Endothelial cell of umbilical vein (primary cell): ENCODE results near the gene CNTFR. TPM values are rescaled to one million over a fixed set of nuclear protein-coding genes. Genes with fewer than 3 reads are reported as not detected.

Experiments used
- BruUV-seq: library from RNA; stranded (reverse); fragments of 400-500 nt; replicated peaks from 2 replicates; lab custom pipeline; 2021; lab: Mats Ljungman, UMichigan
- CTCF ChIA-PET: fragments of 300-600, 350-600 bp; sonication (Branson Sonifier 250); formaldehyde crosslinking; loops from one replicate; lab custom pipeline; 2021; ENCODE audit warnings: antibody characterized with exemption, inconsistent platforms; lab: Charles Lee
- POLR2A ChIA-PET: fragments of 300-600, 350-600 bp; sonication (Branson Sonifier 250); formaldehyde crosslinking; loops from one replicate; lab custom pipeline; 2021; ENCODE audit warnings: antibody characterized with exemption, inconsistent platforms; lab: Charles Lee
- DNase-seq: peaks from one replicate; pipeline ENCODE4 v3.0.0-alpha.2; 2011; ENCODE audit warnings: low read depth, low spot score
- FAIRE-seq: peaks from 2 replicates; lab custom pipeline; 2011; peaks lifted over from hg19 to GRCh38; lab: Jason Lieb, UNC
- H2AFZ ChIP-seq: 2 replicates; pipeline ENCODE4 v1.6.0; 2012; ENCODE audit warnings: low read depth, low read length, control low read depth, inconsistent platforms
- H3K27ac ChIP-seq: 2 replicates; pipeline ENCODE4 v1.5.1; 2011; ENCODE audit warnings: low read depth, mild to moderate bottlenecking, control low read depth, low read length, moderate library complexity; ENCODE audit not compliant: insufficient read depth
- H3K27me3 ChIP-seq, 2 experiments: 2 replicates each; pipeline versions ENCODE4 v1.6.0 to v1.6.1; 2011; ENCODE audit warnings: low read length in 2 of 2, mixed read lengths in 1 of 2; ENCODE audit not compliant: control insufficient read depth in 2 of 2, insufficient read depth in 2 of 2
- H3K36me3 ChIP-seq, 2 experiments: 2 replicates in 1 of 2; 3 replicates in 1 of 2; pipeline ENCODE4 v1.5.1; 2011; ENCODE audit warnings: low read length in 2 of 2, mild to moderate bottlenecking in 1 of 2, moderate library complexity in 1 of 2; ENCODE audit not compliant: control insufficient read depth in 2 of 2, insufficient read depth in 2 of 2; ENCODE audit errors: extremely low read depth in 1 of 2
- H3K4me1 ChIP-seq: 3 replicates; pipeline ENCODE4 v1.5.1; 2011; ENCODE audit warnings: mild to moderate bottlenecking, low read length; ENCODE audit not compliant: control insufficient read depth, insufficient read depth; ENCODE audit errors: extremely low read depth
- H3K4me2 ChIP-seq: 2 replicates; pipeline ENCODE4 v1.6.1; 2011; ENCODE audit warnings: low read length, control low read depth, mixed read lengths; ENCODE audit not compliant: insufficient read depth
- H3K4me3 ChIP-seq, 3 experiments: fragments of 200-600 bp in 1 of 3; sonication (generic), shearing (Covaris generic) in 1 of 3; replicated peaks in 1 of 3; 2 replicates each; pipeline ENCODE4 v1.5.1; 2011 to 2016; ENCODE audit warnings: control low read depth in 3 of 3, low read length in 3 of 3, mild to moderate bottlenecking in 2 of 3, inconsistent platforms in 1 of 3, low read depth in 1 of 3, moderate library complexity in 1 of 3; ENCODE audit not compliant: insufficient read depth in 1 of 3
- H3K79me2 ChIP-seq: 2 replicates; pipeline ENCODE4 v1.6.0; 2012; ENCODE audit warnings: low read length, inconsistent platforms; ENCODE audit not compliant: control insufficient read depth, insufficient read depth
- H3K9ac ChIP-seq: replicated peaks from 2 replicates; pipeline ENCODE3; 2011; ENCODE audit warnings: low read length, control low read depth; ENCODE audit not compliant: insufficient read depth; ENCODE audit errors: extremely low read depth
- H3K9me1 ChIP-seq: replicated peaks from 3 replicates; pipeline ENCODE4 v1.6.0; 2011; ENCODE audit warnings: mild to moderate bottlenecking, low read length; ENCODE audit not compliant: control insufficient read depth, insufficient read depth; ENCODE audit errors: extremely low read depth
- H3K9me3 ChIP-seq: replicated peaks from 2 replicates; pipeline ENCODE4 v1.5.1; 2012; ENCODE audit warnings: low read length, inconsistent platforms; ENCODE audit not compliant: control insufficient read depth, insufficient read depth
- H4K20me1 ChIP-seq: replicated peaks from 2 replicates; pipeline ENCODE3; 2011; ENCODE audit warnings: mild to moderate bottlenecking, low read length; ENCODE audit not compliant: control insufficient read depth, insufficient read depth; ENCODE audit errors: extremely low read depth
- EZH2 ChIP-seq: IDR thresholded peaks from 2 replicates; pipeline ENCODE4 v1.6.1; 2012; ENCODE audit warnings: borderline replicate concordance, low read depth, mild to moderate bottlenecking, moderate library complexity, low read length, inconsistent platforms; ENCODE audit not compliant: severe bottlenecking
- FOS ChIP-seq: IDR thresholded peaks from 2 replicates; pipeline ENCODE4 v1.6.1; 2011; ENCODE audit warnings: mild to moderate bottlenecking, low read length, moderate library complexity, borderline replicate concordance; ENCODE audit not compliant: insufficient read depth
- MYC ChIP-seq: IDR thresholded peaks from one replicate; pipeline ENCODE4 v1.6.1; 2011; ENCODE audit warnings: mild to moderate bottlenecking, low read depth, low read length
- POLR2AphosphoS5 ChIP-seq: IDR thresholded peaks from 2 replicates; pipeline ENCODE4 v1.6.1; 2012; ENCODE audit warnings: low read depth, mild to moderate bottlenecking, control low read depth, low read length, moderate library complexity; ENCODE audit not compliant: insufficient read depth
- dilution Hi-C: fragments of 300-500 bp; cut with MboI; formaldehyde crosslinking; loops from one replicate; pipeline ENCODE4 v1.15.0; 2019; ENCODE audit warnings: low sequenced_read_pairs; ENCODE audit not compliant: extremely low pct_ligation_motif_present
- intact Hi-C: fragments of 100-400 bp; cut with micrococcal nuclease; formaldehyde crosslinking; loops from one replicate; pipeline ENCODE4 v1.10.0; 2022
- polyA plus RNA-seq, 4 experiments: library from polyadenylated mRNA; depleted of rRNA in 3 of 4; stranded (reverse) in 3 of 4; unstranded in 1 of 4; fragments of >200 nt; gene quantifications; 2 replicates each; pipeline versions ENCODE4 v1.2.1 to v1.2.3, GENCODE V29; 2011 to 2012; ENCODE audit warnings: missing spikeins in 1 of 4
- total RNA-seq: library from RNA; stranded (reverse); gene quantifications from 2 replicates; pipeline ENCODE4 v1.2.3, GENCODE V29; 2021
- TF ChIP-seq, protein P1 (sequence below), 2 donors: IDR thresholded peaks; 1 replicate in 1 of 2; 2 replicates in 1 of 2; pipeline ENCODE4 v1.5.1; 2011; ENCODE audit warnings: low read length in 2 of 2, mild to moderate bottlenecking in 2 of 2, moderate library complexity in 2 of 2, control low read depth in 1 of 2, inconsistent platforms in 1 of 2, low read depth in 1 of 2; ENCODE audit not compliant: insufficient read depth in 1 of 2; ENCODE audit errors: extremely low read depth in 1 of 2
- TF ChIP-seq, protein P2 (sequence below): IDR thresholded peaks from 2 replicates; pipeline ENCODE4 v1.6.1; 2011; ENCODE audit not compliant: insufficient read depth, insufficient read length

Gene CNTFR
- total and polyA plus RNA-seq, 2 donors (not counting 3 experiments of a cell fraction or from before 2014, with no cell fraction given): not detected

DNA sequence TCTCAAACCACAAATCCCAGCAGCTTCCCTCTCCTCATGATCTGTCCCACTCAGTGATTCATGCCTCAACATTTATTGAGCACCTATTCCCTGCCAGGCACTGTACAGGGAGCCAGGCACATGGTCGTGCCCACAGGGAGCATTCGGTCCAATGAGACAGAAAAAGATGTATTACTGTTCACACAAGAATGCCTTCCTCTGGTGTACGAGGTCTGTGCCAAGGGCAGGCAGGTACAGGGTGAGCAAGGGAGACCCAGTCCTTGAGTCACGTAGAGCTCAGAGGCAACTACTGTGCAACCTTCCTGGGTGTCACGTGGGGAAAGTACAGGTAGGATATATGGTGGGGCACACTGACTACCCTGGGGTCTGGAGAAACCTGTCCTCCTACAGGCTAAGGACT, 4.6 kb downstream of the CNTFR start:
- POLR2A ChIA-PET: no interaction called here
- H3K4me3 ChIP-seq: no peak overlapping the region
- TF ChIP-seq FOS (no peak), MYC (no peak), POLR2AphosphoS5 (no peak), EZH2 (no peak)
- TF ChIP-seq, protein P1, sequence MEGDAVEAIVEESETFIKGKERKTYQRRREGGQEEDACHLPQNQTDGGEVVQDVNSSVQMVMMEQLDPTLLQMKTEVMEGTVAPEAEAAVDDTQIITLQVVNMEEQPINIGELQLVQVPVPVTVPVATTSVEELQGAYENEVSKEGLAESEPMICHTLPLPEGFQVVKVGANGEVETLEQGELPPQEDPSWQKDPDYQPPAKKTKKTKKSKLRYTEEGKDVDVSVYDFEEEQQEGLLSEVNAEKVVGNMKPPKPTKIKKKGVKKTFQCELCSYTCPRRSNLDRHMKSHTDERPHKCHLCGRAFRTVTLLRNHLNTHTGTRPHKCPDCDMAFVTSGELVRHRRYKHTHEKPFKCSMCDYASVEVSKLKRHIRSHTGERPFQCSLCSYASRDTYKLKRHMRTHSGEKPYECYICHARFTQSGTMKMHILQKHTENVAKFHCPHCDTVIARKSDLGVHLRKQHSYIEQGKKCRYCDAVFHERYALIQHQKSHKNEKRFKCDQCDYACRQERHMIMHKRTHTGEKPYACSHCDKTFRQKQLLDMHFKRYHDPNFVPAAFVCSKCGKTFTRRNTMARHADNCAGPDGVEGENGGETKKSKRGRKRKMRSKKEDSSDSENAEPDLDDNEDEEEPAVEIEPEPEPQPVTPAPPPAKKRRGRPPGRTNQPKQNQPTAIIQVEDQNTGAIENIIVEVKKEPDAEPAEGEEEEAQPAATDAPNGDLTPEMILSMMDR (IDR thresholded peaks at IDR 0.05; ENCODE audit: extremely low read depth in 1 of 2, insufficient read depth in 1 of 2, low read depth in 1 of 2, low read length in 2 of 2): no peak
- TF ChIP-seq, protein P2, sequence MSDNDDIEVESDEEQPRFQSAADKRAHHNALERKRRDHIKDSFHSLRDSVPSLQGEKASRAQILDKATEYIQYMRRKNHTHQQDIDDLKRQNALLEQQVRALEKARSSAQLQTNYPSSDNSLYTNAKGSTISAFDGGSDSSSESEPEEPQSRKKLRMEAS: no peak
- H3K27ac ChIP-seq: no peak overlapping the region
- no TSS peak for BruUV-seq
- H3K27me3 ChIP-seq: peaks cover 76 to 78% of the 10 kb centered on the region in 2 experiments
- no peaks in the 10 kb centered on the region for H3K36me3 ChIP-seq
- no peaks in the 10 kb centered on the region for H3K9me3 ChIP-seq
- H3K4me1 ChIP-seq: no peaks in the 10 kb centered on the region
- DNase-seq (no peak), FAIRE-seq (no peak)
- H4K20me1 ChIP-seq: no peaks in the 10 kb centered on the region
- H3K9me1 ChIP-seq: no peaks in the 10 kb centered on the region
- H3K79me2 ChIP-seq: no peaks in the 10 kb centered on the region
- intact Hi-C loops: no loop called here
- CTCF ChIA-PET: interaction anchor here (1.0 to 1.6 kb wide), 4 partner anchors 21 to 37 kb away, joined by 3 to 4 read pairs (median 4); no protein-coding TSS in a partner anchor
- H2AFZ ChIP-seq: no peak overlapping the region
- dilution Hi-C loops: no loop called here
- H3K9ac ChIP-seq: no peak overlapping the region
- H3K4me2 ChIP-seq: no peak overlapping the region
